Ishikawa (cell line): ENCODE measurements around the gene LATS1.

Source experiments
- CREB1 ChIP-seq: IDR thresholded peaks from 2 replicates; pipeline ENCODE4 v1.6.1; 2012; ENCODE audit warnings: low read depth
- EP300 ChIP-seq: IDR thresholded peaks from 2 replicates; pipeline ENCODE4 v1.6.1; 2012; ENCODE audit warnings: borderline replicate concordance
- NFIC ChIP-seq: IDR thresholded peaks from 2 replicates; pipeline ENCODE4 v1.6.1; 2012
- REST ChIP-seq: IDR thresholded peaks from 2 replicates; pipeline ENCODE4 v1.6.1; 2012; ENCODE audit warnings: low read depth, mild to moderate bottlenecking
- TAF1 ChIP-seq: IDR thresholded peaks from 2 replicates; pipeline ENCODE4 v1.6.1; 2012; ENCODE audit warnings: low read depth, mild to moderate bottlenecking
- TCF12 ChIP-seq: IDR thresholded peaks from 2 replicates; pipeline ENCODE4 v1.6.1; 2012; ENCODE audit warnings: low read depth
- USF1 ChIP-seq: IDR thresholded peaks from 2 replicates; pipeline ENCODE4 v1.6.1; 2012
- YY1 ChIP-seq: IDR thresholded peaks from 2 replicates; pipeline ENCODE4 v1.6.1; 2012; ENCODE audit warnings: low read depth
- ZBTB7A ChIP-seq: IDR thresholded peaks from 2 replicates; pipeline ENCODE4 v1.6.1; 2012; ENCODE audit warnings: low read depth

- no peak for TF ChIP-seq CREB1
- TF ChIP-seq YY1, result no peak
- no peak for TF ChIP-seq ZBTB7A
- no peak for TF ChIP-seq REST
- no peak for TF ChIP-seq USF1
- no peak for TF ChIP-seq TAF1
- TF ChIP-seq EP300, result no peak
- TF ChIP-seq TCF12, result no peak
- TF ChIP-seq NFIC, result no peak
Measured at GRCh38 chr6:149680503-149680902, 37.4 kb downstream of the LATS1 start.
